ENCODE measurements around the gene SLC44A5. TPM values are rescaled to one million over a fixed set of nuclear protein-coding genes. Genes with fewer than 3 reads are reported as not detected.
"Not testable (repeated sequence)": the region's sequence is repeated elsewhere in the genome, so short reads cannot be mapped to it uniquely, and the experiment has no call there.

SLC44A5 gene
- 16.4 TPM for polyA plus RNA-seq (ENCODE audit: insufficient read length)
- long read RNA-seq, donor 1, result 0 reads
- long read RNA-seq, donor 2, result 0 reads
- long read RNA-seq, donor 3, result 0 reads
- long read RNA-seq, donor 4, result 0 reads
- long read RNA-seq, donor 5, result 0 reads
- long read RNA-seq, donor 6, result 0 reads
- long read RNA-seq, donor 7, result 0 reads
- long read RNA-seq, donor 8, result 0 reads

DNA sequence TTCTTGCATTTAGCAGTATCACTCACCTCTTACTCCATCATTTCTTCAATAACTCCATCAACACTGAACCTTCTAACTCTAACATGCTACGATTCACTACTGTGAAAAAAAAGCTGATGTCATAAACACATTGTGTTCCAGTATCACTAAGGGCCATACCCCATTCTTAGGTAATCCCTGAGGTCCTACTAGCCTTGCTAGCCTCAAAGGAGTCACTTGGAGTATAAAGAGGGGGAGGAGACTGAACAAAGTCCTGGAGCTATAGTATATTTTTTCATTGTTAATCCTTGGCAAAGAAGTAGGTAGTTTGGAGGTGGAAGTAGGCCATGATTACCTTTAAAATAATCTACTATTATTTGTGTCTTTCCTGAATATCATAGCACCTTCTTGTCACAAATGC, at the start of gene SLC44A5:
TSS of gene SLC44A5 (minus strand) at position 101 of the 400 bp plus-strand sequence. CDS start 69,667 bp downstream, outside the sequence.
- DNase-seq, result no peak

GRCh38 chr1:75655931-75656330, 45.0 kb upstream of the SLC44A5 start:
- DNase-seq, result no peak

- not testable (repeated sequence) for DNase-seq
Measured at GRCh38 chr1:75647183-75647582, 36.3 kb upstream of the SLC44A5 start.

DNA sequence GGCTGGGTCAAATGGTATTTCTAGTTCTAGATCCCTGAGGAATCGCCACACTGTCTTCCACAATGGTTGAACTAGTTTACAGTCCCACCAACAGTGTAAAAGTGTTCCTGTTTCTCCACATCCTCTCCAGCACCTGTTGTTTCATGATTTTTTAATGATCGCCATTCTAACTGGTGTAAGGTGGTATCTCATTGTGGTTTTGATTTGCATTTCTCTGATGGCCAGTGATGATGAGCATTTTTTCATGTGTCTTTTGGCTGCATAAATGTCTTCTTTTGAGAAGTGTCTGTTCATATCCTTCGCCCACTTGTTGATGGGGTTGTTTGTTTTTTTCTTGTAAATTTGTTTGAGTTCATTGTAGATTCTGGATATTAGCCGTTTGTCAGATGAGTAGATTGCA, 34.2 kb upstream of the SLC44A5 start:
- not testable (repeated sequence) for DNase-seq

GRCh38 chr1:75643460-75643859, 32.5 kb upstream of the SLC44A5 start:
- DNase-seq, result peak; percentile 21

- no peak for DNase-seq
Measured at GRCh38 chr1:75641325-75641724, 30.4 kb upstream of the SLC44A5 start.

DNA sequence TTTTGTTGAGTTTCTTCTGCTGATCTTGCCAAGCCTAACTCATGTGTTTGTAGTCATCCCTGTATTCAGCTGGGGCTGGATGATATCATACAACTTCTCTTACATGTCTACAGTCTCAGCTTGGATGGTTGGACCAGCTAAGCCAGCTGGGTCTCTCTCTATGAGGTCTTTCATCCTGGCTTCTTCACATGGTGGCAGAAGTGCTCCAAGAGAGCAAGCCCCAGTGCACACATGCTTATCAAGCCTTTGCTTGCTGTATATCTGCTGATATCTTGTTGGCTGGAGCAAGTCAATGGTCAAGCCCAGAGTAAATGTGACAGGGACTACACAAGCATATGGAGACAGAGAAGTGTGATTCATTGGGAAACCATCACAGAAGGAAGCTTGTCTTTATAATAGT, 29.2 kb upstream of the SLC44A5 start:
- DNase-seq, result no peak

- peak; percentile 27 for DNase-seq
Measured at GRCh38 chr1:75632350-75632949, 21.5 kb upstream of the SLC44A5 start.

DNA sequence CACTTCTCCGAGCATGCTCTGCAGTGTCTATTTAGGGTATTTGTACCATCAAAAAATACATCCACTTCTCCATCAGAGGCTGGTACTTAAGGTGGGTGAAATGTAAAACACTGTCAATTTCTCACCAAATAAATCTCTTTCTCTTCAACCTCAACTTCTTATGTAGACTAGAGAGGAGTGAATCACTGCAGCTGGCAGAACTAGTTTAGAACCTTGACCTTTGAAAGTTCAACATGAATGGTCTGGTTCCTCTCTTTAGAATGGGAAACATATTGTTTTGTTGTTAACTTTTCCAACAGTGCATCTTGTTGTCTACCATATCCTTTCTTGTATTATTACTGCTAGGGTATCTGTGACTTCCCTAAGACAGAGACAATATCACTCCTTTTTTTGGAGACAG, 20.1 kb upstream of the SLC44A5 start:
- no peak for DNase-seq

GRCh38 chr1:75630004-75630594, 19.2 kb upstream of the SLC44A5 start:
- DNase-seq, result no peak

GRCh38 chr1:75625795-75626194, 14.9 kb upstream of the SLC44A5 start:
- DNase-seq, result no peak

DNA sequence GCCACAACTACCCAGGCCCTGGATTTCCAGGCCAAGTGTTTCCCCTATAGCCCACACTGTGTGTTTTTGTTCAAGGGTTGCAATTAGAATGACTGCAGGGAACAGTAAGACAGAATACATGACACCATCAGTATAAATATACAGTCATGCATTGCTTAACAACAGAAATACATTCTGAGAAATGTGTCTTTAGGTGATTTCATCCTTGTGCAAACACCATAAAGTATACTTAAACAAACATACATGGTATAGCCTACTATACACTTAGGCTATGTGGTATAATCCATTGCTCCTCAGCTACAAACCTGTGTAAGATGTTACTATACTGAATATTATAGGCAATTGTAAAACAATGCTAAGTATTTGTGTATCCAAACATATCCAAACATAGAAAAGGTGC, 7.5 kb upstream of the SLC44A5 start:
- DNase-seq, result no peak

- DNase-seq, result peak; percentile 77
Measured at GRCh38 chr1:75616436-75617433, 5.8 kb upstream of the SLC44A5 start.

GRCh38 chr1:75615613-75616435, 4.9 kb upstream of the SLC44A5 start:
- peak; percentile 46 for DNase-seq

DNA sequence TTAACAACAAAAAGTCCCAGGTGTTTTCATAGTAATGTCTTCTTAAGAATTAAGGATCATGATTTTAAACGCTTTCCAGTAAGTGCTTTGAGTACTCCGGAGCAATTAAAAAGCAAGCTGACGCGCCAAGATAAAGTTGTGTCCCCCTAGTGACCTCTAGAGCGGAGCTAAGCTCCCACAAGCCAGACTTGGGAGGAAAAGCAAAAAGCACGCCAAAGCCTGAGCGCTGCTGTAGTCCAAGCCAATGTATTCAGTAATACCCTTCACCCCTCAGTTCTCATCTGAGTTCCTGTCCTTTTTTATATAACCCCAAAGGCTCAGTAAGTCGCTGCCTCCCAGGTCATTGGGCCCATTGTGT, 3.5 kb upstream of the SLC44A5 start:
- DNase-seq, result peak; percentile 26

DNA sequence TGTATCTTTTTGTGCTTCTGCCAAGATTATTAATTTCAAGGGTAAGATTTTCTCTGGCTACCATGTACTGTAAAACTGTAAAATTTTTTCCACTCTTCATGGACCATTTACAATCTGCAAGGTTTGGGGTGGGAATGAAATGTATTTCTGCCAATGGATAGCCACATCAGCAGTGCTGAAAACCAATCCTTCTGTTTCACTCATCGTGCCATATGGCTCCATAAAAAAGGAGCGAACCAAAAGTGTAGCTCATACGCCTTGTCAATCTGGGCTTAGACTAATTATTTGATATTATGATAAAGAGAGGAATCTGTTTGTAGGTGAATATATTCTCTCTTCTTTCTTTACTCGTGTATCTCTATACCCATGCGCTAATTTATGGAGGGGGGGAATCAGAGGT, 3.0 kb upstream of the SLC44A5 start:
- no peak for DNase-seq

GRCh38 chr1:75612976-75613375, 2.1 kb upstream of the SLC44A5 start:
- no peak for DNase-seq

- DNase-seq, result no peak
Measured at GRCh38 chr1:75602486-75602885, 8.4 kb downstream of the SLC44A5 start.

DNA sequence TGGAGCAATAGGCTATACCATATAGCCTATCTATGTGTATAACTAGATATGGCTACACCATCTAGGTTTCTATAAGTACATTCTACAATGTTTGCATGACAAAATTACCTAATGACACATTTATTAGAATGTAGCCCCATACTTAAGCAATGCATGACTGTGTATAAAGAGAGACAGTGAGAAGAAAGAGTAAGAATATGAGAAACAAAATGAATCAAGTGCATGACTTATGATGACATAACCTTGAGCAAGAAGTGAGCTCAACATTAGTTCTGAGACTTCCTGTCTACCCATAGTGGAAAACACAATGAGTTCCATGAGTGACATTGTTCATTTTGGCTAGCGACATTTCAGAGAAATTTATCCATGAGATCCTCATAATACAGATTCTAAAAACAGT, 10.1 kb downstream of the SLC44A5 start:
- no peak for DNase-seq

GRCh38 chr1:75594327-75594726, 16.6 kb downstream of the SLC44A5 start:
- no peak for DNase-seq

GRCh38 chr1:75593457-75593856, 17.5 kb downstream of the SLC44A5 start:
- not testable (repeated sequence) for DNase-seq

- no peak for DNase-seq
Measured at GRCh38 chr1:75589637-75590036, 21.3 kb downstream of the SLC44A5 start.

All from left kidney (tissue), 8 donors.